ENCODE data around the gene MRAS.
"Not testable (repeated sequence)": the region's sequence is repeated elsewhere in the genome, so short reads cannot be mapped to it uniquely, and the experiment has no call there.

The MRAS gene

GRCh38 chr3:138426754-138427153 lies 78.4 kb downstream of the MRAS start:
- not testable (repeated sequence) for DNase-seq

GRCh38 chr3:138429665-138430064 lies 81.3 kb downstream of the MRAS start:
- no peak for DNase-seq

- no peak for DNase-seq
These were observed 84.3 kb downstream of the MRAS start for GRCh38 chr3:138432576-138433240.

GRCh38 chr3:138433892-138434275 lies 85.5 kb downstream of the MRAS start:
- no peak for DNase-seq

- no peak for DNase-seq
These were observed 86.0 kb downstream of the MRAS start, which contains the start of gene ESYT3 for GRCh38 chr3:138434276-138434874. Gene ESYT3, plus strand, starts transcription at chr3:138434616. Its CDS starts 183 bp downstream, at chr3:138434799.

- DNase-seq: no peak
These were observed 86.7 kb downstream of the MRAS start for GRCh38 chr3:138434875-138435772.

- no peak for DNase-seq
These were observed 87.5 kb downstream of the MRAS start for GRCh38 chr3:138435840-138436239.

- DNase-seq: no peak
These were observed 88.9 kb downstream of the MRAS start for GRCh38 chr3:138437281-138437680.

GRCh38 chr3:138438896-138439295 lies 90.5 kb downstream of the MRAS start:
- no peak for DNase-seq

GRCh38 chr3:138439646-138440045 lies 91.3 kb downstream of the MRAS start:
- no peak for DNase-seq

GRCh38 chr3:138440121-138440521 lies 91.7 kb downstream of the MRAS start:
- no peak for DNase-seq

GRCh38 chr3:138440596-138440995 lies 92.2 kb downstream of the MRAS start:
- no peak for DNase-seq

GRCh38 chr3:138441256-138441655 lies 92.9 kb downstream of the MRAS start:
- DNase-seq: no peak

GRCh38 chr3:138441742-138442141 lies 93.4 kb downstream of the MRAS start:
- no peak for DNase-seq

GRCh38 chr3:138442433-138442832 lies 94.1 kb downstream of the MRAS start:
- DNase-seq: no peak

- DNase-seq: no peak
These were observed 94.7 kb downstream of the MRAS start for GRCh38 chr3:138443091-138443490.

- DNase-seq: no peak
These were observed 95.4 kb downstream of the MRAS start for GRCh38 chr3:138443521-138444503.

GRCh38 chr3:138445236-138445635 lies 96.9 kb downstream of the MRAS start:
- DNase-seq: no peak

- no peak for DNase-seq
These were observed 97.3 kb downstream of the MRAS start for GRCh38 chr3:138445654-138446053.

GRCh38 chr3:138448631-138449030 lies 100.3 kb downstream of the MRAS start:
- DNase-seq: no peak

GRCh38 chr3:138449490-138449889 lies 101.1 kb downstream of the MRAS start:
- no peak for DNase-seq

- DNase-seq: no peak
These were observed 101.8 kb downstream of the MRAS start for GRCh38 chr3:138450181-138450580.

Data from cortex of kidney (tissue), 1 donor.